Endothelial cell of umbilical vein (primary cell): ENCODE data around the gene ARHGDIB. TPM values are rescaled to one million over a fixed set of nuclear protein-coding genes. Genes with fewer than 3 reads are reported as not detected.

Experiments
- BruUV-seq: library from RNA; stranded (reverse); fragments of 400-500 nt; replicated peaks from 2 replicates; lab custom pipeline; 2021; lab: Mats Ljungman, UMichigan
- CTCF ChIA-PET: fragments of 300-600, 350-600 bp; sonication (Branson Sonifier 250); formaldehyde crosslinking; loops from one replicate; lab custom pipeline; 2021; ENCODE audit warnings: antibody characterized with exemption, inconsistent platforms; lab: Charles Lee
- POLR2A ChIA-PET: fragments of 300-600, 350-600 bp; sonication (Branson Sonifier 250); formaldehyde crosslinking; loops from one replicate; lab custom pipeline; 2021; ENCODE audit warnings: antibody characterized with exemption, inconsistent platforms; lab: Charles Lee
- DNase-seq: peaks from one replicate; pipeline ENCODE4 v3.0.0-alpha.2; 2011; ENCODE audit warnings: low read depth, low spot score
- FAIRE-seq: peaks from 2 replicates; lab custom pipeline; 2011; peaks lifted over from hg19 to GRCh38; lab: Jason Lieb, UNC
- H2AFZ ChIP-seq: 2 replicates; pipeline ENCODE4 v1.6.0; 2012; ENCODE audit warnings: low read depth, low read length, control low read depth, inconsistent platforms
- H3K27ac ChIP-seq: 2 replicates; pipeline ENCODE4 v1.5.1; 2011; ENCODE audit warnings: low read depth, mild to moderate bottlenecking, control low read depth, low read length, moderate library complexity; ENCODE audit not compliant: insufficient read depth
- H3K27me3 ChIP-seq, 2 experiments: 2 replicates each; pipeline versions ENCODE4 v1.6.0 to v1.6.1; 2011; ENCODE audit warnings: low read length in 2 of 2, mixed read lengths in 1 of 2; ENCODE audit not compliant: control insufficient read depth in 2 of 2, insufficient read depth in 2 of 2
- H3K36me3 ChIP-seq, 2 experiments: 2 replicates in 1 of 2; 3 replicates in 1 of 2; pipeline ENCODE4 v1.5.1; 2011; ENCODE audit warnings: low read length in 2 of 2, mild to moderate bottlenecking in 1 of 2, moderate library complexity in 1 of 2; ENCODE audit not compliant: control insufficient read depth in 2 of 2, insufficient read depth in 2 of 2; ENCODE audit errors: extremely low read depth in 1 of 2
- H3K4me1 ChIP-seq: 3 replicates; pipeline ENCODE4 v1.5.1; 2011; ENCODE audit warnings: mild to moderate bottlenecking, low read length; ENCODE audit not compliant: control insufficient read depth, insufficient read depth; ENCODE audit errors: extremely low read depth
- H3K4me2 ChIP-seq: 2 replicates; pipeline ENCODE4 v1.6.1; 2011; ENCODE audit warnings: low read length, control low read depth, mixed read lengths; ENCODE audit not compliant: insufficient read depth
- H3K4me3 ChIP-seq, 3 experiments: fragments of 200-600 bp in 1 of 3; sonication (generic), shearing (Covaris generic) in 1 of 3; replicated peaks in 1 of 3; 2 replicates each; pipeline ENCODE4 v1.5.1; 2011 to 2016; ENCODE audit warnings: control low read depth in 3 of 3, low read length in 3 of 3, mild to moderate bottlenecking in 2 of 3, inconsistent platforms in 1 of 3, low read depth in 1 of 3, moderate library complexity in 1 of 3; ENCODE audit not compliant: insufficient read depth in 1 of 3
- H3K79me2 ChIP-seq: 2 replicates; pipeline ENCODE4 v1.6.0; 2012; ENCODE audit warnings: low read length, inconsistent platforms; ENCODE audit not compliant: control insufficient read depth, insufficient read depth
- H3K9ac ChIP-seq: replicated peaks from 2 replicates; pipeline ENCODE3; 2011; ENCODE audit warnings: low read length, control low read depth; ENCODE audit not compliant: insufficient read depth; ENCODE audit errors: extremely low read depth
- H3K9me1 ChIP-seq: replicated peaks from 3 replicates; pipeline ENCODE4 v1.6.0; 2011; ENCODE audit warnings: mild to moderate bottlenecking, low read length; ENCODE audit not compliant: control insufficient read depth, insufficient read depth; ENCODE audit errors: extremely low read depth
- H3K9me3 ChIP-seq: replicated peaks from 2 replicates; pipeline ENCODE4 v1.5.1; 2012; ENCODE audit warnings: low read length, inconsistent platforms; ENCODE audit not compliant: control insufficient read depth, insufficient read depth
- H4K20me1 ChIP-seq: replicated peaks from 2 replicates; pipeline ENCODE3; 2011; ENCODE audit warnings: mild to moderate bottlenecking, low read length; ENCODE audit not compliant: control insufficient read depth, insufficient read depth; ENCODE audit errors: extremely low read depth
- EZH2 ChIP-seq: IDR thresholded peaks from 2 replicates; pipeline ENCODE4 v1.6.1; 2012; ENCODE audit warnings: borderline replicate concordance, low read depth, mild to moderate bottlenecking, moderate library complexity, low read length, inconsistent platforms; ENCODE audit not compliant: severe bottlenecking
- FOS ChIP-seq: IDR thresholded peaks from 2 replicates; pipeline ENCODE4 v1.6.1; 2011; ENCODE audit warnings: mild to moderate bottlenecking, low read length, moderate library complexity, borderline replicate concordance; ENCODE audit not compliant: insufficient read depth
- GATA2 ChIP-seq: IDR thresholded peaks from 2 replicates; pipeline ENCODE4 v1.7.0; 2011; ENCODE audit warnings: low read depth, mild to moderate bottlenecking, moderate library complexity, mixed read lengths, low read length; ENCODE audit not compliant: insufficient read length, insufficient read depth
- JUN ChIP-seq: IDR thresholded peaks from 2 replicates; pipeline ENCODE4 v1.6.1; 2011; ENCODE audit warnings: borderline replicate concordance, low read depth; ENCODE audit not compliant: insufficient read length, insufficient read depth
- MYC ChIP-seq: IDR thresholded peaks from one replicate; pipeline ENCODE4 v1.6.1; 2011; ENCODE audit warnings: mild to moderate bottlenecking, low read depth, low read length
- POLR2A ChIP-seq: IDR thresholded peaks from 2 replicates; pipeline ENCODE4 v1.6.1; 2012; ENCODE audit warnings: low read depth, mild to moderate bottlenecking, control low read depth, low read length
- POLR2AphosphoS5 ChIP-seq: IDR thresholded peaks from 2 replicates; pipeline ENCODE4 v1.6.1; 2012; ENCODE audit warnings: low read depth, mild to moderate bottlenecking, control low read depth, low read length, moderate library complexity; ENCODE audit not compliant: insufficient read depth
- dilution Hi-C: fragments of 300-500 bp; cut with MboI; formaldehyde crosslinking; loops from one replicate; pipeline ENCODE4 v1.15.0; 2019; ENCODE audit warnings: low sequenced_read_pairs; ENCODE audit not compliant: extremely low pct_ligation_motif_present
- intact Hi-C: fragments of 100-400 bp; cut with micrococcal nuclease; formaldehyde crosslinking; loops from one replicate; pipeline ENCODE4 v1.10.0; 2022
- polyA plus RNA-seq, 4 experiments: library from polyadenylated mRNA; depleted of rRNA in 3 of 4; stranded (reverse) in 3 of 4; unstranded in 1 of 4; fragments of >200 nt; gene quantifications; 2 replicates each; pipeline versions ENCODE4 v1.2.1 to v1.2.3, GENCODE V29; 2011 to 2012; ENCODE audit warnings: missing spikeins in 1 of 4
- total RNA-seq: library from RNA; stranded (reverse); gene quantifications from 2 replicates; pipeline ENCODE4 v1.2.3, GENCODE V29; 2021
- TF ChIP-seq, protein P1 (sequence below), 2 donors: IDR thresholded peaks; 1 replicate in 1 of 2; 2 replicates in 1 of 2; pipeline ENCODE4 v1.5.1; 2011; ENCODE audit warnings: low read length in 2 of 2, mild to moderate bottlenecking in 2 of 2, moderate library complexity in 2 of 2, control low read depth in 1 of 2, inconsistent platforms in 1 of 2, low read depth in 1 of 2; ENCODE audit not compliant: insufficient read depth in 1 of 2; ENCODE audit errors: extremely low read depth in 1 of 2
- TF ChIP-seq, protein P2 (sequence below): IDR thresholded peaks from 2 replicates; pipeline ENCODE4 v1.6.1; 2011; ENCODE audit not compliant: insufficient read depth, insufficient read length

The ARHGDIB gene
- total and polyA plus RNA-seq, 2 donors (not counting 3 experiments of a cell fraction or from before 2014, with no cell fraction given), result 483 to 1,200 TPM

DNA sequence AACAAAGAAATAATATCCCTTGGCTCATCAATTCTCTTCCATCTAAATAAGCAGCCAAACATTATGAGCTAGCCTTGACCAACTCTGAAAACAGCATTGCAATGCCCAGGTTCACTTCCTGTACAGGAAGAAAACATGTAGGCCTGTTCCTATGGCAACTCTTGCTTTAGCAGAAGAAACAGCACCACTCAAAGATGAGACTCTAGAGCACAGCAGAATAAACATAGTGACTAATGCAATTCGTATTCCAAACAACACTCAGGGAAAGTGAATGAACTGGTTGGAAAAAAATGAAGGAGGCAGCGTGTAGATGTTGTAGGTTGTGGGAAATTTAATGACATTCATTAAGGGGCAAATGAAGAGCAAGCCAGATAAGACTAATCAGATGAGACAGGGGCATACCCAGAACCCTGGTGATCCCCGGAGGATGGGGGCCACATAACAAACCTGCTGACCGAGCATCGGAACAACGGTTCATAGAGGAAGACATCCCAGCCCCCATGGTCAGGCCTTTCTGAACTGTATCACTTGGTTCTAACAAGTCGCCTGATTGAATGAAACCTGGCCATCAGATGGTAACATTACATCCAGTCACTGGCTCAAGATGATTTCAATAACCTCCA lies 9.0 kb downstream of the ARHGDIB start:
- Histone ChIP-seq H3K27me3 (no peaks in the 10 kb centered on the region), H4K20me1 (no peaks in the 10 kb centered on the region), H3K9ac (peak overlapping the region; percentile 75), H3K9me3 (no peaks in the 10 kb centered on the region), H3K9me1 (no peaks in the 10 kb centered on the region), H3K27ac (peak overlapping the region; percentile 94), H2AFZ (no peak overlapping the region), H3K4me3 (no peak overlapping the region), H3K4me2 (peak overlapping the region; percentile 56), H3K79me2 (peaks cover 82% of the 10 kb centered on the region), H3K36me3 (peaks cover 10 to 19% of the 10 kb centered on the region in 2 experiments), H3K4me1 (peaks cover 80% of the 10 kb centered on the region)
- TSS peak; percentile 46 for BruUV-seq
- dilution Hi-C loops, result loop anchor here (10.0 kb wide), 1 partner anchor 118 kb away; no protein-coding TSS in a partner anchor
- TF ChIP-seq, protein P1, sequence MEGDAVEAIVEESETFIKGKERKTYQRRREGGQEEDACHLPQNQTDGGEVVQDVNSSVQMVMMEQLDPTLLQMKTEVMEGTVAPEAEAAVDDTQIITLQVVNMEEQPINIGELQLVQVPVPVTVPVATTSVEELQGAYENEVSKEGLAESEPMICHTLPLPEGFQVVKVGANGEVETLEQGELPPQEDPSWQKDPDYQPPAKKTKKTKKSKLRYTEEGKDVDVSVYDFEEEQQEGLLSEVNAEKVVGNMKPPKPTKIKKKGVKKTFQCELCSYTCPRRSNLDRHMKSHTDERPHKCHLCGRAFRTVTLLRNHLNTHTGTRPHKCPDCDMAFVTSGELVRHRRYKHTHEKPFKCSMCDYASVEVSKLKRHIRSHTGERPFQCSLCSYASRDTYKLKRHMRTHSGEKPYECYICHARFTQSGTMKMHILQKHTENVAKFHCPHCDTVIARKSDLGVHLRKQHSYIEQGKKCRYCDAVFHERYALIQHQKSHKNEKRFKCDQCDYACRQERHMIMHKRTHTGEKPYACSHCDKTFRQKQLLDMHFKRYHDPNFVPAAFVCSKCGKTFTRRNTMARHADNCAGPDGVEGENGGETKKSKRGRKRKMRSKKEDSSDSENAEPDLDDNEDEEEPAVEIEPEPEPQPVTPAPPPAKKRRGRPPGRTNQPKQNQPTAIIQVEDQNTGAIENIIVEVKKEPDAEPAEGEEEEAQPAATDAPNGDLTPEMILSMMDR (IDR thresholded peaks at IDR 0.05; ENCODE audit: extremely low read depth in 1 of 2, insufficient read depth in 1 of 2, low read depth in 1 of 2, low read length in 2 of 2), result no peak
- TF ChIP-seq GATA2 (peak; percentile 16), POLR2A (no peak), POLR2AphosphoS5 (peak; percentile 78), EZH2 (no peak), MYC (no peak), JUN (peak; percentile 86), FOS (peak; percentile 76)
- TF ChIP-seq, protein P2, sequence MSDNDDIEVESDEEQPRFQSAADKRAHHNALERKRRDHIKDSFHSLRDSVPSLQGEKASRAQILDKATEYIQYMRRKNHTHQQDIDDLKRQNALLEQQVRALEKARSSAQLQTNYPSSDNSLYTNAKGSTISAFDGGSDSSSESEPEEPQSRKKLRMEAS, result no peak
- POLR2A ChIA-PET, result interaction anchor here (0.6 kb wide), 1 partner anchor 66 kb away, joined by 3 read pairs; no protein-coding TSS in a partner anchor
- DNase-seq (peak; percentile 97), FAIRE-seq (peak; percentile 86)
- CTCF ChIA-PET, result interaction anchor here (0.8 to 0.9 kb wide), 3 partner anchors 14 to 107 kb away, joined by 3 read pairs; partner anchors contain the start of gene ERP27
- intact Hi-C loops, result loop anchor here (1.0 to 10.0 kb wide), 9 partner anchors 9 to 698 kb away; partner anchors contain the start of genes ARHGDIB, C12orf60, MGP and WBP11
